Endodermal cell (in vitro differentiated cells): Measurements from ENCODE around the gene UBA6. TPM values are rescaled to one million over a fixed set of nuclear protein-coding genes. Genes with fewer than 3 reads are reported as not detected.

ENCODE experiments used
- DNase-seq: peaks from one replicate; pipeline ENCODE4 v3.0.0-alpha.2; 2017
- H3K27ac ChIP-seq: 2 replicates; pipeline ENCODE4 v1.5.1; 2013; ENCODE audit warnings: mild to moderate bottlenecking, low read depth, low read length, moderate library complexity
- H3K27me3 ChIP-seq: 2 replicates; pipeline ENCODE4 v1.6.1; 2013; ENCODE audit warnings: mild to moderate bottlenecking, low read length, moderate library complexity; ENCODE audit not compliant: insufficient read depth, control insufficient read depth, poor library complexity, severe bottlenecking
- H3K36me3 ChIP-seq: 2 replicates; pipeline ENCODE4 v1.7.0; 2013; ENCODE audit warnings: mild to moderate bottlenecking, low read length, moderate library complexity; ENCODE audit not compliant: control insufficient read depth, insufficient read depth
- H3K4me1 ChIP-seq: one replicate; pipeline ENCODE4 v1.7.0; 2013; ENCODE audit warnings: low read length; ENCODE audit not compliant: control insufficient read depth, insufficient read depth
- H3K4me3 ChIP-seq: 2 replicates; pipeline ENCODE4 v1.5.1; 2013; ENCODE audit warnings: mild to moderate bottlenecking, low read length, moderate library complexity
- H3K9ac ChIP-seq: 2 replicates; pipeline ENCODE4 v1.6.1; 2013; ENCODE audit warnings: mild to moderate bottlenecking, low read length, moderate library complexity; ENCODE audit not compliant: poor library complexity, severe bottlenecking; ENCODE audit errors: extremely low read depth
- H3K9me3 ChIP-seq: 2 replicates; pipeline ENCODE4 v1.6.1; 2013; ENCODE audit warnings: mild to moderate bottlenecking, low read length, moderate library complexity; ENCODE audit not compliant: control insufficient read depth
- H3K27ac Mint-ChIP-seq: 2 replicates; pipeline ENCODE4 v1.8.0; 2020; ENCODE audit warnings: mixed read lengths
- H3K27me3 Mint-ChIP-seq: 2 replicates; pipeline ENCODE4 v1.8.0; 2021; ENCODE audit warnings: mild to moderate bottlenecking, mixed read lengths; ENCODE audit not compliant: insufficient read depth
- H3K36me3 Mint-ChIP-seq: 2 replicates; pipeline ENCODE4 v1.8.0; 2020; ENCODE audit warnings: low read depth, mixed read lengths
- H3K4me1 Mint-ChIP-seq: 2 replicates; pipeline ENCODE4 v1.8.0; 2020; ENCODE audit warnings: mixed read lengths
- H3K4me3 Mint-ChIP-seq: 2 replicates; pipeline ENCODE4 v1.8.0; 2020; ENCODE audit warnings: mild to moderate bottlenecking, moderate library complexity, mixed read lengths
- H3K9me3 Mint-ChIP-seq: 2 replicates; pipeline ENCODE4 v1.8.0; 2020; ENCODE audit warnings: mild to moderate bottlenecking, mixed read lengths
- CTCF ChIP-seq: fragments of 200-600 bp; sonication (generic); conservative IDR thresholded peaks from 2 replicates; pipeline ENCODE4 v1.5.0; 2021; ENCODE audit warnings: antibody characterized with exemption, mild to moderate bottlenecking
- WGBS, 2 experiments: methylation state at CpG; one replicate each; pipeline versions ENCODE4 v1.1.5 to v1.1.7; 2013; ENCODE audit warnings: missing lambda C conversion rate in 2 of 2, mixed read lengths in 1 of 2; ENCODE audit not compliant: insufficient coverage in 1 of 2, insufficient read length in 1 of 2; 5-methylcytosine and 5-hydroxymethylcytosine counted together
- total RNA-seq, 2 donors: library from RNA; stranded (reverse); fragmentation: NEBNext Ultra II Directional in 1 of 2; extraction: Animal tissue kit (Norgen Biotek cat#: 25700) in 1 of 2; gene quantifications; 2 replicates in 1 of 2; 3 replicates in 1 of 2; pipeline ENCODE4 v1.2.1, GENCODE V29; 2021

Gene UBA6
- total RNA-seq, 2 donors from 2014 or later: 83.1 to 117 TPM

- Mint-ChIP-seq H3K4me1 (peaks cover 16% of the 10 kb centered on the region), H3K27me3 (no peaks in the 10 kb centered on the region), H3K9me3 (peaks cover 8% of the 10 kb centered on the region), H3K36me3 (peaks cover 28% of the 10 kb centered on the region), H3K4me3 (no peak overlapping the region), H3K27ac (no peak overlapping the region)
- no peaks in the 10 kb centered on the region for H3K27me3 ChIP-seq
- no peaks in the 10 kb centered on the region for H3K36me3 ChIP-seq
- H3K4me1 ChIP-seq: peaks cover 3% of the 10 kb centered on the region
- no peak for DNase-seq
- no peak overlapping the region for H3K9ac ChIP-seq
- TF ChIP-seq CTCF: no peak
- no peak overlapping the region for H3K4me3 ChIP-seq
- WGBS, 2 experiments: 89 to 94% methylated on average over 4 of the region's 4 CpGs
- H3K27ac ChIP-seq: no peak overlapping the region
- peaks cover 15% of the 10 kb centered on the region for H3K9me3 ChIP-seq
These were observed 25.0 kb upstream of the UBA6 start for GRCh38 chr4:67725981-67726380.

- H3K9me3 ChIP-seq: peaks cover 15% of the 10 kb centered on the region
- peaks cover 3% of the 10 kb centered on the region for H3K4me1 ChIP-seq
- no peak overlapping the region for H3K4me3 Mint-ChIP-seq
- no peak overlapping the region for H3K27ac ChIP-seq
- H3K27me3 Mint-ChIP-seq: no peaks in the 10 kb centered on the region
- no peak overlapping the region for H3K27ac Mint-ChIP-seq
- no peak for TF ChIP-seq CTCF
- 91% methylated on average over 1 of the region's 1 CpG; no CpG with 5 or more reads in 1 of the 2 experiments for WGBS, 2 experiments
- H3K9me3 Mint-ChIP-seq: peaks cover 8% of the 10 kb centered on the region
- peaks cover 16% of the 10 kb centered on the region for H3K4me1 Mint-ChIP-seq
- H3K36me3 ChIP-seq: peaks cover 3% of the 10 kb centered on the region
- no peak overlapping the region for H3K4me3 ChIP-seq
- no peak overlapping the region for H3K9ac ChIP-seq
- no peak for DNase-seq
- H3K36me3 Mint-ChIP-seq: peaks cover 37% of the 10 kb centered on the region
- no peaks in the 10 kb centered on the region for H3K27me3 ChIP-seq
These were observed 24.2 kb upstream of the UBA6 start for GRCh38 chr4:67725132-67725531.

- DNase-seq: peak; percentile 83
- peak; percentile 61 for TF ChIP-seq CTCF
- peaks cover 3% of the 10 kb centered on the region for H3K4me1 ChIP-seq
- H3K36me3 Mint-ChIP-seq: peaks cover 38% of the 10 kb centered on the region
- H3K4me3 ChIP-seq: no peak overlapping the region
- WGBS, 2 experiments: 88 to 100% methylated on average over 1 to 10 of the region's 10 CpGs
- H3K9ac ChIP-seq: no peak overlapping the region
- no peak overlapping the region for H3K27ac ChIP-seq
- H3K4me1 Mint-ChIP-seq: peaks cover 16% of the 10 kb centered on the region
- H3K27me3 Mint-ChIP-seq: no peaks in the 10 kb centered on the region
- H3K27ac Mint-ChIP-seq: no peak overlapping the region
- H3K4me3 Mint-ChIP-seq: no peak overlapping the region
- H3K27me3 ChIP-seq: no peaks in the 10 kb centered on the region
- H3K36me3 ChIP-seq: peaks cover 5% of the 10 kb centered on the region
- peaks cover 8% of the 10 kb centered on the region for H3K9me3 Mint-ChIP-seq
- peaks cover 15% of the 10 kb centered on the region for H3K9me3 ChIP-seq
These were observed 23.0 kb upstream of the UBA6 start for GRCh38 chr4:67723949-67724348.
